Measurements from ENCODE around the gene TCF15. TPM values are rescaled to one million over a fixed set of nuclear protein-coding genes. Genes with fewer than 3 reads are reported as not detected.
A peak's percentile ranks its signal among the peaks of the same experiment; 100 is the strongest.
"Not testable (repeated sequence)": the region's sequence is repeated elsewhere in the genome, so short reads cannot be mapped to it uniquely, and the experiment has no call there.

Gene TCF15
- total and polyA plus RNA-seq, 4 donors = 0.58 to 1.0 TPM; not detected in 2

DNA sequence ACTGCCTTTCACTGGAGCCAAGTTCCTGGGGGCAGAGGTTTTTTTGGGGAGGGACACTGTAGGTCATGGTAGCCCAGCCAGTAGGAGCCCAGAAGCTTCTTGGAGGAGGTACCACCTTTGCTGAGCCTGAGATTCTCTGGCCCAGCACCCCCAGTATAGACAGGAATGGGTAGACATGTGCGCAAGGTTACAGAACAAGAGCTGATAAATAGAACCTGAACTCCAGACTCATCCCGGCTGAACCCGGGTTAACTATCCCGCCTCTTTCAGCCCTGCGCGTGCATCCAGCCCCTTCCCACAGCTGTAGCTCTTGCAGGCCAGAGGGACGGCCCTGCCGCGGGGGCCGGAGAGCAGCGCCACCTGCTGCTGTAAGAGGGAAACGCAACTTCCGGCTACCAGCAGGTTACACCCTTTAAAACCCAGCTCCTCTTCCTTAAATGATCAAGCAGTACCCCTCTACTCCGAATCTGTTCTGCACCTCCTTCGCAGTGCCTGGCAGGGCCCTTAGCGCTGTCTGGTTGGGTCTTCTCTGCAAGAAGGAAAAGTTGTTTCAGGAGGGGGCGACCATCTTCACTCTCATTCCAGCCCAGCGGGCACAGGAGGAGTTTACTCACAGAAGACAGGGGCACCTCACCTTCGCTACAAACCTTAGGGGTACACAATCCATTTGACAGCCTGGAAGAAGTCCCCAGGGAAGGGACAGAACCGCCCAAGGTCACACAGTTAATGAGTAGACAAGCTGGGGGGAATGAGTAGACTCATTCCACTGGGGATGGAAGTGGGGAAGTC lies 35.4 kb upstream of the TCF15 start:
- peak; percentile 63 to 88 for DNase-seq
- peaks cover 8 to 14% of the 10 kb centered on the region in 2 donors for H3K36me3 ChIP-seq (ENCODE audit: control insufficient read depth in 1 of 2, insufficient read depth in 2 of 2, low read length in 1 of 2)
- 20 to 22% methylated on average over 20 of the region's 20 CpGs for WGBS, 2 donors
- H3K9me3 ChIP-seq (ENCODE audit: control insufficient read depth, low read length) = peaks cover 2% of the 10 kb centered on the region
- peak; percentile 78 for ATAC-seq (ENCODE audit: low FRiP score)
- intact Hi-C loops (cut with DNase I) = loop anchor here (10.0 kb wide), 2 partner anchors 81 to 291 kb away; no protein-coding TSS in a partner anchor
- H3K27ac ChIP-seq (ENCODE audit: low read depth in 1 of 2, low read length in 2 of 2) = no peak overlapping the region
- H3K4me3 ChIP-seq (ENCODE audit: low read length in 2 of 2) = no peak overlapping the region
- no peaks in the 10 kb centered on the region for H3K27me3 ChIP-seq (ENCODE audit: control insufficient read depth in 1 of 2, insufficient read depth in 2 of 2, low read length in 1 of 2)
- no peaks in the 10 kb centered on the region for H3K4me1 ChIP-seq (ENCODE audit: control insufficient read depth in 1 of 2, insufficient read depth in 2 of 2, low read length in 2 of 2)

DNA sequence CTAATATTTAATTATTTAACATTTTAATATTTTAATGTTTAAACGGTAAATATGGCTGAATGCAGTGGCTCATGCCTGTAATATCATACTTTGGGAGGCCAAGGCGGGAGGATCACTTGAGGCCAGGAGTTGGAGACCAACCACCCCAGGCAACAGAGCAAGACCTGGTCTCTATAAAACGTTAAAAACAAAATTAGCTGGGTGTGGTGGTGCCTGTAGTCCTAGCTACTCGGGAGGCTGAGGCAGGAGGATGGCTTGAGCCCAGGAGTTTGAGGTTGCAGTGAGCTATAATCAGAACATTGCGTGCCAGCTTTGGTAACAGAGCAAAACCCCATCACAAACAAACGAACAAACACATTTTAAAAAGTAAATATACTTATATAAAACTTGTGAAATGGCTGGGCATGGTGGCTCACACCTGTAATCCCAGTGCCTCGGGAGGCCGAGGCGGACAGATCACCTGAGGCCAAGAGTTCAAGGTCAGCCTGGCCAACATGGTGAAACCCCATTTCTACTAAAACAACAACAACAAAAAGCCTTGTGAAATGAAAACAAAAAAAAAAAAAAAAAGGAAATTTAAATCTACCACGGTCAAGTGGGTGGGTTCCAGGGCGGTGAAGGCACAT lies 34.7 kb upstream of the TCF15 start:
- WGBS, 2 donors = 83 to 90% methylated on average over 11 of the region's 11 CpGs
- no peaks in the 10 kb centered on the region for H3K27me3 ChIP-seq (ENCODE audit: control insufficient read depth in 1 of 2, insufficient read depth in 2 of 2, low read length in 1 of 2)
- H3K4me3 ChIP-seq (ENCODE audit: low read length in 2 of 2) = no peak overlapping the region
- no peak overlapping the region for H3K27ac ChIP-seq (ENCODE audit: low read depth in 1 of 2, low read length in 2 of 2)
- DNase-seq = peak in 1 of 2 donors; percentile 35
- no peak for ATAC-seq (ENCODE audit: low FRiP score)
- intact Hi-C loops (cut with DNase I) = loop anchor here (10.0 kb wide), 2 partner anchors 80 to 290 kb away; no protein-coding TSS in a partner anchor
- H3K4me1 ChIP-seq (ENCODE audit: control insufficient read depth in 1 of 2, insufficient read depth in 2 of 2, low read length in 2 of 2) = no peaks in the 10 kb centered on the region
- peaks cover 8 to 14% of the 10 kb centered on the region in 2 donors for H3K36me3 ChIP-seq (ENCODE audit: control insufficient read depth in 1 of 2, insufficient read depth in 2 of 2, low read length in 1 of 2)
- H3K9me3 ChIP-seq (ENCODE audit: control insufficient read depth, low read length) = peaks cover 2% of the 10 kb centered on the region

DNA sequence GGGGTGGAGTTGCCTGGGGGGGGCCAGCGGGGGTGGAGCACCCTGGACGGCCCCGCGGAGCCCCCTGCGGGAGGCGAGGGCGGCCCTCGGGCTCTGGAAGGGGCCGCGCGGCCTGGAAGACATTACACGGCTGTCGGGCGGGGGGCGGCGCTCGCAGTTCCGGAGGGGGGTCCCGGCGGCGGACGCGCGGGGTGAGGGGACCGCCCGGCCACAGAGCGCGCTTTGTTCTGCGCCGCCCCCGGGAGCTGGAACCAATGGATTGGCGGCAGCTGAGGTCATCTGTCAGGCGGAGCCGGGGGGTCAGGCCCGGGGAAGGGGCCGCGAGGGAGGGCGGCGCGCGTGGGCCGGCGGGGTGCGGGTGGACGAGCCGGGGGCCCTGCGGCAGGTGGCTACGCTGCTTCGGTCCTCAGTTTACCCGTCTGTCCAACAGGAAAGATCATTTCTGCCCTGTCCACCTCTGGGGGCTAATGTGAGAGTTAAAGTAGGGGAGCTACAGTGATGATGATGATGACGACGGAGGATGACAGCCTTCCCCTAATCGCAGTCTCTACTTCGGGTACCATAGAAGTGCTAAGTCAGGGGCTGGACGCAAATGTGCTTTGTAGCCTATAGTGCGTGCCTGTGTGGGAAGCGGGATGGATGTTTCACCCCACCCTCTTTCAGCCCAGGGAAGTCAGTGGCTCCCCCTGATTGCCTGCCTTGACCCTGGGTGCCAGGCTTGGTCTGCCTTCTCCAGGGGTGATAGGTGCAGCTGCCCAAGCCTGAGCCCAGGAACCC lies 32.5 kb upstream of the TCF15 start:
- Histone ChIP-seq H3K27me3 (ENCODE audit: control insufficient read depth in 1 of 2, insufficient read depth in 2 of 2, low read length in 1 of 2) (no peaks in the 10 kb centered on the region), H3K36me3 (ENCODE audit: control insufficient read depth in 1 of 2, insufficient read depth in 2 of 2, low read length in 1 of 2) (peaks cover 2 to 4% of the 10 kb centered on the region in 2 donors), H3K27ac (ENCODE audit: low read depth in 1 of 2, low read length in 2 of 2) (no peak overlapping the region), H3K9me3 (ENCODE audit: control insufficient read depth, low read length) (peaks cover 2% of the 10 kb centered on the region), H3K4me3 (ENCODE audit: low read length in 2 of 2) (peak overlapping the region in 1 of 2 donors; percentile 14), H3K4me1 (ENCODE audit: control insufficient read depth in 1 of 2, insufficient read depth in 2 of 2, low read length in 2 of 2) (no peaks in the 10 kb centered on the region)
- DNase-seq = peak in 1 of 2 donors; percentile 36
- ATAC-seq (ENCODE audit: low FRiP score) = no peak
- 6% methylated on average over 41 to 57 of the region's 57 CpGs for WGBS, 2 donors
- intact Hi-C loops (cut with DNase I) = loop anchor here (10.0 kb wide), 2 partner anchors 78 to 288 kb away; no protein-coding TSS in a partner anchor

DNA sequence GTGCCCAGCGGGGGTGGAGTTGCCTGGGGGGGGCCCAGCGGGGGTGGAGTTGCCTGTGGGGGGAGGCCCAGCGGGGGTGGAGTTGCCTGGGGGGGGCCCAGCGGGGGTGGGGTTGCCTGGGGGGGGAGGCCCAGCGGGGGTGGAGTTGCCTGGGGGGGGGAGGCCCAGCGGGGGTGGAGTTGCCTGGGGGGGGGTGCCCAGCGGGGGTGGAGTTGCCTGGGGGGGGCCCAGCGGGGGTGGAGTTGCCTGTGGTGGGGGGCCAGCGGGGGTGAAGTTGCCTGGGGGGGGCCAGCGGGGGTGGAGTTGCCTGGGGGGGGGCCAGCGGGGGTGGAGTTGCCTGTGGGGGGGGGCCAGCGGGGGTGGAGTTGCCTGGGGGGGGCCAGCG lies 31.9 kb upstream of the TCF15 start:
- not testable (repeated sequence) for H3K27me3 ChIP-seq (ENCODE audit: control insufficient read depth in 1 of 2, insufficient read depth in 2 of 2, low read length in 1 of 2); H3K27ac ChIP-seq (ENCODE audit: low read depth in 1 of 2, low read length in 2 of 2); H3K4me1 ChIP-seq (ENCODE audit: control insufficient read depth in 1 of 2, insufficient read depth in 2 of 2, low read length in 2 of 2); H3K9me3 ChIP-seq (ENCODE audit: control insufficient read depth, low read length); ATAC-seq (ENCODE audit: low FRiP score); H3K36me3 ChIP-seq (ENCODE audit: control insufficient read depth in 1 of 2, insufficient read depth in 2 of 2, low read length in 1 of 2); H3K4me3 ChIP-seq (ENCODE audit: low read length in 2 of 2); DNase-seq
- WGBS, 2 donors = 25 to 28% methylated on average over 2 to 6 of the region's 13 CpGs
- intact Hi-C loops (cut with DNase I) = loop anchor here (10.0 kb wide), 2 partner anchors 77 to 287 kb away; no protein-coding TSS in a partner anchor

DNA sequence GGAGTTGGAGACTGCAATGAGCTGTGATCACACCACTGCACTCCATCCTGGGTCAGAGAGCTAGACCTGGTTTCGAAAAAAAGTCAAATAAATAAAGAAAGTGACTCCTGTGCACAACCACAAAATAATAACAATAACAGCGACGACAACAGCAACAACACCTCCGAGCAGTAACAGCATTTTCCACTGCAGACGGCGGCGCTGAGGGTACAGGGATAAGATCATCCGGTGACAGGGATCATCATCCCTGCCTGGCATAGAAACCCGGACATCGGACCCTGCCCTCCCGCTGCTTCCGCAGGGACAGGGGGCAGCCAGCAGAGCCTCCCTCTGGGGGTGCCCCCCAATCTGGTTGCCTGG lies 31.4 kb upstream of the TCF15 start:
- H3K4me3 ChIP-seq (ENCODE audit: low read length in 2 of 2) = no peak overlapping the region
- 26 to 37% methylated on average over 12 of the region's 12 CpGs for WGBS, 2 donors
- no peaks in the 10 kb centered on the region for H3K36me3 ChIP-seq (ENCODE audit: control insufficient read depth in 1 of 2, insufficient read depth in 2 of 2, low read length in 1 of 2)
- no peaks in the 10 kb centered on the region for H3K27me3 ChIP-seq (ENCODE audit: control insufficient read depth in 1 of 2, insufficient read depth in 2 of 2, low read length in 1 of 2)
- H3K27ac ChIP-seq (ENCODE audit: low read depth in 1 of 2, low read length in 2 of 2) = no peak overlapping the region
- no peaks in the 10 kb centered on the region for H3K9me3 ChIP-seq (ENCODE audit: control insufficient read depth, low read length)
- no peak for ATAC-seq (ENCODE audit: low FRiP score)
- intact Hi-C loops (cut with DNase I) = loop anchor here (10.0 kb wide), 2 partner anchors 77 to 287 kb away; no protein-coding TSS in a partner anchor
- no peak for DNase-seq
- no peaks in the 10 kb centered on the region for H3K4me1 ChIP-seq (ENCODE audit: control insufficient read depth in 1 of 2, insufficient read depth in 2 of 2, low read length in 2 of 2)

DNA sequence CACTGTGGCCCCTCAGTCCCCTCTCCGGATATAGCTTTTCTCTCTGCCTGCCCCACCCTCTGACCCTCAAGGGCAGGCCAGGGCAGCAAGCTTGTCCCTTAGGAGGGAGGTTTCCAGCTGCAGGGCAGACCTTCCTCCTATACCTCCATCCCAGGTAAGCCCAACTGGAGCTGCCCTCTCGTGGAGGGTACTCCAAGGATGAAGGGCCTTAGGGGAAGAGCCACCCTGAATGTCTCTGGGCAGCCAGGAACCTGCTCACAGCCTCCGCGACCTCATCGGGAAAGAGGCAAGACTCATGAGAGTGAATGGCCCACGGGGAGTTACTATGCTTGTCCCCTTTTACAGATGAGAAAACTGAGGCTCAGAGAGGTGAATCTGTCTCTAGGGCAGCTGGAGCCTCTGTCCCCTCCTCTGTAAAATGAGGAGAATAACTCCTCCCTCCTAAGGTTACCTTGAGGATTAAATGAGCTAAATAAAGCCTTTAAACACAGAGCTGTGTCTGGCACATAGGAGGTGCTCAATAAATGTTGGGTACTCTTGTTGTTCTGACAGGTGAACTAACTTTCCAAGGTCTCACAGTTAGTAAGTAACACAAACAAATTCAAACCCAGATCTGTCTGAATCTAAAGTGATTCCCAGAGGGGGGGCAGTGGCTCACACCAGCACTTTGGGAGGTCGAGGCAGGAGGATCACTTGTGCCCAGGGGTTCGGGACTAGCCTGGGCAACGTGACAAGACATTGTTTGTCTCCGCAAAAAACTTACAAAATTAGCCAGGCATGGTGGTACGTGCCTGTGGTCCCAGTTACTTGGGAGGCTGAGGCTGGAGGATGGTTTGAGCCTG lies 30.8 kb upstream of the TCF15 start:
- Histone ChIP-seq H3K4me1 (ENCODE audit: control insufficient read depth in 1 of 2, insufficient read depth in 2 of 2, low read length in 2 of 2) (no peaks in the 10 kb centered on the region), H3K36me3 (ENCODE audit: control insufficient read depth in 1 of 2, insufficient read depth in 2 of 2, low read length in 1 of 2) (no peaks in the 10 kb centered on the region), H3K27ac (ENCODE audit: low read depth in 1 of 2, low read length in 2 of 2) (no peak overlapping the region), H3K9me3 (ENCODE audit: control insufficient read depth, low read length) (no peaks in the 10 kb centered on the region), H3K4me3 (ENCODE audit: low read length in 2 of 2) (no peak overlapping the region), H3K27me3 (ENCODE audit: control insufficient read depth in 1 of 2, insufficient read depth in 2 of 2, low read length in 1 of 2) (no peaks in the 10 kb centered on the region)
- no peak for DNase-seq
- 47 to 49% methylated on average over 11 of the region's 11 CpGs for WGBS, 2 donors
- intact Hi-C loops (cut with DNase I) = loop anchor here (10.0 kb wide), 2 partner anchors 76 to 286 kb away; no protein-coding TSS in a partner anchor
- no peak for ATAC-seq (ENCODE audit: low FRiP score)

DNA sequence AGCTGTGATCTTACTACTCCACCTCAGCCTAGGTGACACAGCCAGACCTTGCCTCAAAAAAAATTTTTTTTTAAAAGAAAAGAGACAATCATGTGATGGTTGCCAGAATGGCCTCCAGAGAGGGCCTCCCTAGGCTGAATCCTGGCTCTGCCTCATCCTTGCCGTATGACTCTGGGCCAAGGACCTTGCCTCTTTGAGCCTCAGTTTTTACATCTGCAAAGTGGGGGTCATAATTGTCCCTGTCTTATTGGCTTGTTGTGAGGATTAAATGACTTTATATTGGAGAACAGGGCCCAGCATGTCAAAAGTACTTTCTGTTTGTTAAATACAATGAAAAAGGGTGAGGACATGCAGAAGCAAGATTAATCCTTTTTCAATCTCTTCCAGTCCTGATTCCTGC lies 28.5 kb upstream of the TCF15 start:
- Histone ChIP-seq H3K27ac (ENCODE audit: low read depth in 1 of 2, low read length in 2 of 2) (no peak overlapping the region), H3K36me3 (ENCODE audit: control insufficient read depth in 1 of 2, insufficient read depth in 2 of 2, low read length in 1 of 2) (no peaks in the 10 kb centered on the region), H3K4me3 (ENCODE audit: low read length in 2 of 2) (no peak overlapping the region), H3K27me3 (ENCODE audit: control insufficient read depth in 1 of 2, insufficient read depth in 2 of 2, low read length in 1 of 2) (no peaks in the 10 kb centered on the region), H3K4me1 (ENCODE audit: control insufficient read depth in 1 of 2, insufficient read depth in 2 of 2, low read length in 2 of 2) (no peaks in the 10 kb centered on the region), H3K9me3 (ENCODE audit: control insufficient read depth, low read length) (no peaks in the 10 kb centered on the region)
- intact Hi-C loops (cut with DNase I) = no loop called here
- ATAC-seq (ENCODE audit: low FRiP score) = no peak
- WGBS, 2 donors = 77 to 79% methylated on average over 1 of the region's 1 CpG
- no peak for DNase-seq

DNA sequence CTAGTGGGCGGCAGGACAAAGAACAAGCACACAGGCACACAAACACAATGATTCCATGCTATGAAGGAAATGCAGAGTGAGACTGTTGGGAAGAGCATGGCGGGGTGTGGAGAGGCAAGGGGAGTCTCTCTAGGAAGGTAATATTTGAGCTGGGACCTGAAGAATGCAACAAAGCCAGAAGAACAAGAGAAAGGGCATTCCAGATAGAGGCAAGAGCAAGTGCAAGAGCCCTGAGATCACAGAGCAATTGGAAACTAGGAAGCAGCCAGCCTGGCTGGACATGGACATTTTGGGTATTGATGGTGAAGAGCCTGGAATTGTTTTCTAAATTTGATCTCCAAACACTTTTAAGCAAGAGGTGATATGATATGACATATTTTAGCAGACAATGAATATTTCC lies 27.4 kb upstream of the TCF15 start:
- no peaks in the 10 kb centered on the region for H3K27me3 ChIP-seq (ENCODE audit: control insufficient read depth in 1 of 2, insufficient read depth in 2 of 2, low read length in 1 of 2)
- ATAC-seq (ENCODE audit: low FRiP score) (no peak), DNase-seq (no peak)
- intact Hi-C loops (cut with DNase I) = no loop called here
- H3K4me1 ChIP-seq (ENCODE audit: control insufficient read depth in 1 of 2, insufficient read depth in 2 of 2, low read length in 2 of 2) = no peaks in the 10 kb centered on the region
- no peaks in the 10 kb centered on the region for H3K36me3 ChIP-seq (ENCODE audit: control insufficient read depth in 1 of 2, insufficient read depth in 2 of 2, low read length in 1 of 2)
- H3K9me3 ChIP-seq (ENCODE audit: control insufficient read depth, low read length) = no peaks in the 10 kb centered on the region
- 77 to 83% methylated on average over 2 of the region's 2 CpGs for WGBS, 2 donors
- no peak overlapping the region for H3K4me3 ChIP-seq (ENCODE audit: low read length in 2 of 2)
- no peak overlapping the region for H3K27ac ChIP-seq (ENCODE audit: low read depth in 1 of 2, low read length in 2 of 2)

All from aorta (tissue), 5 donors.